Tibial nerve (tissue), 4 donors: ENCODE data around the gene CASP8AP2. TPM values are rescaled to one million over a fixed set of nuclear protein-coding genes. Genes with fewer than 3 reads are reported as not detected.

Experiments
- DNase-seq, 2 donors: peaks; one replicate each; pipeline ENCODE4 v3.0.0-alpha.2; 2019; ENCODE audit warnings: low spot score in 2 of 2
- H3K27ac ChIP-seq, 4 donors: fragments of 200-600 bp; sonication (generic) in 3 of 4; one replicate each; pipeline ENCODE4 v1.5.1; 2017 to 2019; ENCODE audit warnings: mild to moderate bottlenecking in 1 of 4
- H3K27me3 ChIP-seq, 2 donors: fragments of 200-600 bp; sonication (generic) in 1 of 2; one replicate each; pipeline versions ENCODE4 v1.5.1 to v1.6.0; 2017 to 2019
- H3K36me3 ChIP-seq, 3 donors: fragments of 200-600 bp; sonication (generic); one replicate each; pipeline ENCODE4 v1.5.1; 2018 to 2019
- H3K4me1 ChIP-seq, 4 donors: fragments of 200-600 bp; sonication (generic) in 3 of 4; one replicate each; pipeline ENCODE4 v1.5.1; 2017 to 2019
- H3K4me3 ChIP-seq, 4 donors: fragments of 200-600 bp; sonication (generic) in 3 of 4; one replicate each; pipeline ENCODE4 v1.5.1; 2017 to 2019; ENCODE audit warnings: mild to moderate bottlenecking in 1 of 4, moderate library complexity in 1 of 4
- H3K9me3 ChIP-seq, 4 donors: fragments of 200-600 bp; sonication (generic) in 3 of 4; one replicate each; pipeline ENCODE4 v1.5.1; 2017 to 2019
- CTCF ChIP-seq, 5 experiments: fragments of 200-600 bp in 3 of 5; fragments of 450-650 bp in 2 of 5; sonication (generic) in 3 of 5; IDR thresholded peaks; one replicate each; pipeline ENCODE4 v1.5.1; 2016 to 2019; ENCODE audit warnings: antibody characterized with exemption in 5 of 5, mild to moderate bottlenecking in 3 of 5, moderate library complexity in 2 of 5
- EP300 ChIP-seq, 2 donors: sonication (generic); formaldehyde crosslinking; IDR thresholded peaks; one replicate each; pipeline ENCODE4 v1.6.1; 2017; ENCODE audit warnings: antibody characterized with exemption in 2 of 2, mild to moderate bottlenecking in 1 of 2
- POLR2A ChIP-seq, 2 donors: fragments of 450-650 bp; IDR thresholded peaks; one replicate each; pipeline ENCODE4 v1.6.1; 2017; ENCODE audit warnings: antibody characterized with exemption in 2 of 2, mild to moderate bottlenecking in 2 of 2, moderate library complexity in 2 of 2
- WGBS, 2 donors: methylation state at CpG; one replicate each; pipeline ENCODE4 v1.1.5; 2018; 5-methylcytosine and 5-hydroxymethylcytosine counted together
- small RNA-seq: library from RNA; depleted of rRNA; stranded (forward); fragments of <200 nt; gene quantifications from one replicate; pipeline ENCODE3, GENCODE V24; 2016
- total RNA-seq, 4 donors: library from RNA; depleted of rRNA; stranded (reverse); fragments of >200 nt; gene quantifications; one replicate each; pipeline ENCODE4 v1.1.0, GENCODE V29; 2016

CASP8AP2 gene
- total RNA-seq, 4 donors from 2014 or later = 17.4 to 21.4 (median 18.9) TPM

DNA sequence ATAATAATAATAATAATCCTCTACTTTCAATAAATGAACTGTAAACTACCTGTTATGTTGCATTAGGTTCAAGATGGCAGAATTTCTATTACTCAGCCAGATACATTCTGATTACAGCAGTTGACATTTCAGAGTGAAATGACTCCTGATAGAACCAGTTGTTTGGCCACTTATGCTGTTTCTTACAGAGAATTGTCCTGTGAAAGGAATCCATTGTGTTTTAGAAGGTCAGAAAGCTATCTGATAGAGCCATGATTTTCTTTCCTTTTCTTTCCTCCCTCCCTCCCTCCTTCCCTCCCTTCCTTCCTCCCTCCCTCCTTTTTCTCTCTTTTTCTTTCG, 81.2 kb downstream of the CASP8AP2 start:
- no peak overlapping the region for H3K27ac ChIP-seq
- no peak for DNase-seq
- H3K27me3 ChIP-seq = no peaks in the 10 kb centered on the region
- no peak overlapping the region for H3K4me3 ChIP-seq
- no peak for TF ChIP-seq CTCF (IDR thresholded peaks at IDR 0.05)
- no peak for TF ChIP-seq POLR2A (IDR thresholded peaks at IDR 0.05)
- TF ChIP-seq EP300 (IDR thresholded peaks at IDR 0.05) = no peak
- WGBS, 2 donors = 32 to 46% methylated on average over 1 of the region's 1 CpG
- no peaks in the 10 kb centered on the region for H3K36me3 ChIP-seq
- peaks cover 0 to 4% (median 0%) of the 10 kb centered on the region in 4 donors for H3K9me3 ChIP-seq
- no peaks in the 10 kb centered on the region for H3K4me1 ChIP-seq

DNA sequence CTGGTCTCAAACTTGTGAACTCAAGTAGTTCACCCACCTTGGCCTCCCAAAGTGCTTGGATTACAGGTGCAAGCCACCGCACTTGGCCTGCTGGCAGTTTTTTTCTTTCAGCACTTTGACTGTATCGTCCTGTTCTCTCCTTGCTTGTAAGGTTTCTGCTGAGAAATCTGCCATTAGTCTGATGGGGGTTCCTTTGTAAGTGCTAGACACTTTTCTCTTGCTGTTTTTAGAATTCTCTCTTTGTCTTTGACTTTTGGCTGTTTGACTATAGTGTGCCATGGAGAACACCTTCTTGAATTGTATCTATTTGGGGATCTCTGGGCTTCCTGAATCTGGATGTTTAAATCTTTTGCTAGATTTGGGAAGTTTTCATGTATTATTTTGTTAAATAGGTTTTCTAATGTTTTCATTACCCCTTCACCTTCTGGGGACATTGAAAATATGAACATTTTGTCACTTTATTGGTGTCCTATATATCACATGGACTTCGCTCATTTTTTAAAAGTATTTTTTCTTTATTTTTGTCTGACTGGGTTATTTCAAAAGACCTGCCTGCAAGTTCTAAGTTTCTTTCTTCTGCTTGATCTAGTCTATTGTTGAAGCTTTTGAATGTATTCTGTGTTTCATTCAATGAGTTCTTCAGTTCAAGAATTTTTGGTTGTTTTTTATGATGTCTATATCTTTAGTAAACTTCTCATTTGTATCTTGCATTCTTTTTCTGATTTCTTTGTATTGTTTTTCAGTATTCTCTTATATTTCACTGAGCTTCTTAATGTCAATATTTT, 86.6 kb downstream of the CASP8AP2 start:
- no peaks in the 10 kb centered on the region for H3K4me1 ChIP-seq
- 83 to 99% methylated on average over 3 of the region's 3 CpGs for WGBS, 2 donors
- H3K27ac ChIP-seq = no peak overlapping the region
- TF ChIP-seq CTCF (IDR thresholded peaks at IDR 0.05) = no peak
- TF ChIP-seq POLR2A (IDR thresholded peaks at IDR 0.05) = no peak
- TF ChIP-seq EP300 (IDR thresholded peaks at IDR 0.05) = no peak
- no peak overlapping the region for H3K4me3 ChIP-seq
- H3K36me3 ChIP-seq = no peaks in the 10 kb centered on the region
- peaks cover 0 to 27% (median 0%) of the 10 kb centered on the region in 4 donors for H3K9me3 ChIP-seq
- no peaks in the 10 kb centered on the region for H3K27me3 ChIP-seq
- no peak for DNase-seq

- TF ChIP-seq POLR2A (IDR thresholded peaks at IDR 0.05) = no peak
- TF ChIP-seq EP300 (IDR thresholded peaks at IDR 0.05) = no peak
- TF ChIP-seq CTCF (IDR thresholded peaks at IDR 0.05) = no peak
- Histone ChIP-seq H3K36me3 (no peaks in the 10 kb centered on the region), H3K27me3 (peaks cover 0 to 5% of the 10 kb centered on the region in 2 donors), H3K27ac (no peak overlapping the region), H3K9me3 (peaks cover 0 to 27% (median 0%) of the 10 kb centered on the region in 4 donors), H3K4me1 (no peaks in the 10 kb centered on the region), H3K4me3 (no peak overlapping the region)
- 95 to 96% methylated on average over 4 of the region's 4 CpGs for WGBS, 2 donors
- DNase-seq = no peak
Measured at GRCh38 chr6:89917216-89917615, 87.5 kb downstream of the CASP8AP2 start.

- TF ChIP-seq POLR2A (IDR thresholded peaks at IDR 0.05) = no peak
- no peak for TF ChIP-seq CTCF (IDR thresholded peaks at IDR 0.05)
- TF ChIP-seq EP300 (IDR thresholded peaks at IDR 0.05) = no peak
- Histone ChIP-seq H3K9me3 (peaks cover 0 to 27% (median 0%) of the 10 kb centered on the region in 4 donors), H3K27me3 (peaks cover 0 to 5% of the 10 kb centered on the region in 2 donors), H3K36me3 (no peaks in the 10 kb centered on the region), H3K4me1 (no peaks in the 10 kb centered on the region), H3K27ac (no peak overlapping the region), H3K4me3 (no peak overlapping the region)
- WGBS, 2 donors = 62 to 66% methylated on average over 3 of the region's 3 CpGs
- no peak for DNase-seq
Measured at GRCh38 chr6:89917801-89918366, 88.2 kb downstream of the CASP8AP2 start.

Small RNA genes lying within 50 kb of the gene (small RNA-seq; reads per million reads assigned to genes)
- gene DNAJC19P6 (not detected), gene RF00019 (not detected)

Other genes with a start within 250 kb of the CASP8AP2 start
- 10 to 100 TPM; 12.0 to 20.1 (median 13.6) TPM for gene LYRM2, start 191.1 kb upstream of the CASP8AP2 start, total RNA-seq
- gene MDN1, start 10.1 kb upstream of the CASP8AP2 start, total RNA-seq = 10 to 100 TPM; 29.4 to 46.2 (median 39.8) TPM
- not detected for gene GJA10, start 64.6 kb downstream of the CASP8AP2 start, total RNA-seq